Spleen (tissue), 11 donors: ENCODE measurements around the gene TMEM204. TPM values are rescaled to one million over a fixed set of nuclear protein-coding genes. Genes with fewer than 3 reads are reported as not detected.

ENCODE experiments used
- DNase-seq: peaks from one replicate; pipeline ENCODE4 v3.0.0-alpha.2; 2020
- H3K27ac ChIP-seq, 8 donors: fragments of 200-600 bp; sonication (generic) in 7 of 8; 1 replicate in 4 of 8; 2 replicates in 4 of 8; pipeline versions ENCODE4 v1.5.0 to v1.8.0; 2016 to 2021; ENCODE audit warnings: inconsistent platforms in 4 of 8, mild to moderate bottlenecking in 4 of 8, moderate library complexity in 1 of 8
- H3K27me3 ChIP-seq, 7 donors: fragments of 200-600 bp; sonication (generic) in 6 of 7; replicated peaks in 1 of 7; 1 replicate in 4 of 7; 2 replicates in 3 of 7; pipeline versions ENCODE4 v1.5.0 to v1.8.0; 2016 to 2021; ENCODE audit warnings: inconsistent platforms in 3 of 7, mild to moderate bottlenecking in 1 of 7
- H3K36me3 ChIP-seq, 6 donors: fragments of 200-600 bp; sonication (generic) in 5 of 6; 1 replicate in 4 of 6; 2 replicates in 2 of 6; pipeline versions ENCODE4 v1.5.0 to v1.8.0; 2016 to 2021; ENCODE audit warnings: inconsistent platforms in 2 of 6
- H3K4me1 ChIP-seq, 6 donors: fragments of 200-600 bp; sonication (generic) in 5 of 6; 1 replicate in 3 of 6; 2 replicates in 3 of 6; pipeline versions ENCODE4 v1.5.0 to v1.8.0; 2016 to 2021; ENCODE audit warnings: inconsistent platforms in 3 of 6
- H3K4me3 ChIP-seq, 8 donors: fragments of 200-600 bp; sonication (generic) in 7 of 8; 1 replicate in 4 of 8; 2 replicates in 4 of 8; pipeline versions ENCODE4 v1.5.0 to v1.8.0; 2016 to 2021; ENCODE audit warnings: inconsistent platforms in 4 of 8, mild to moderate bottlenecking in 4 of 8, moderate library complexity in 2 of 8
- H3K9me3 ChIP-seq, 8 donors: fragments of 200-600 bp; sonication (generic) in 7 of 8; 1 replicate in 4 of 8; 2 replicates in 4 of 8; pipeline versions ENCODE4 v1.5.0 to v1.8.0; 2016 to 2021; ENCODE audit warnings: inconsistent platforms in 4 of 8
- POLR2A ChIP-seq, 3 donors: fragments of 450-650 bp; IDR thresholded peaks; one replicate each; pipeline ENCODE4 v1.5.1; 2017; ENCODE audit warnings: antibody characterized with exemption in 3 of 3, mild to moderate bottlenecking in 1 of 3
- POLR2AphosphoS5 ChIP-seq, 3 donors: sonication (generic); formaldehyde crosslinking; IDR thresholded peaks; one replicate each; pipeline ENCODE4 v1.5.1; 2017; ENCODE audit warnings: antibody characterized with exemption in 3 of 3
- WGBS, 5 donors: extraction: QIAGEN DNeasy Blood & Tissue Kit in 3 of 5; methylation state at CpG; one replicate each; pipeline versions ENCODE4 v1.1.5 to v1.1.7; 2013 to 2018; 5-methylcytosine and 5-hydroxymethylcytosine counted together
- intact Hi-C: fragments of 100-400 bp; cut with DNase I; formaldehyde crosslinking; loops from one replicate; pipeline ENCODE4 v1.15.0; 2023; ENCODE audit warnings: low total_unique reads
- polyA plus RNA-seq, 3 donors: library from polyadenylated mRNA; stranded (reverse); fragments of 200-250 nt; gene quantifications; one replicate each; pipeline ENCODE4 v1.2.1, GENCODE V29; 2013
- total RNA-seq, 7 donors: library from RNA; depleted of rRNA in 3 of 7; stranded (reverse); fragments of >200 nt in 3 of 7; fragmentation: NEBNext Ultra II Directional in 4 of 7; extraction: Animal tissue kit (Norgen Biotek cat#: 25700) in 4 of 7; gene quantifications; one replicate each; pipeline versions ENCODE4 v1.1.0 to v1.2.1, GENCODE V29; 2016 to 2021
- TF ChIP-seq, protein P1 (sequence below), 11 experiments: fragments of 200-600 bp in 7 of 11; fragments of 450-650 bp in 4 of 11; sonication (generic) in 4 of 11; IDR thresholded peaks in 8 of 11; conservative IDR thresholded peaks in 3 of 11; 1 replicate in 7 of 11; 2 replicates in 4 of 11; pipeline versions ENCODE4 v1.4.0 to v1.8.0; 2016 to 2021; ENCODE audit warnings: antibody characterized with exemption in 11 of 11, inconsistent platforms in 4 of 11, mild to moderate bottlenecking in 1 of 11
- donor health status: healthy with polysubstance abuse.
- donor health status: DM: no; HTN: no; CAD: no; lungs with moderate emphysema.
- donor health status: DM: no; HTN: no; CAD: no.
- donor health status: Bipolar disorder and iron deficiency.
- donor health status: healthy.
- donor health status: DM: no; HTN: no; CAD: no.
- donor health status: DM: yes; HTN: yes; CAD: no.

Gene TMEM204
- total and polyA plus RNA-seq, 10 donors, result 10.1 to 47.1 (median 23.1) TPM

DNA sequence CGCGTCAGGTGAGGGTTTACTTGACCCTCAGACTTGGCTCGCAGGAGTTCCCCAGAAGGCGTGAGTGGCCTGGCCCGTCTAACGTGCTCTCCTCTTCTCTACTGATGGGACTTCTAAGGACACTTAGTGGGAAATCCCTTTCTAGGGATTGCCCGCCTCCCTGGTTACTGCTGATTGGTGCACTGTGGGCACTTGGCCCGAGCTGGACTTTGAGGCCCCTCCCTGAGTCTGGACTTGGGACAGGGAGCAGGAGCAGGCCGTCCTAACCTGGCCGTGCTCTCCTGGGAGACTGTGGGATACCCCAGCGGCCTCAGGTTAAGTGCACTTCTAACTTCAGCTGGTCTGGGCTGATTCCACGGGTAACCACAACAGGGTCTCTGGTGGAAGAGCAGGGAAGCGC is 63.7 kb downstream of the TMEM204 start:
- no peak for DNase-seq
- intact Hi-C loops, result no loop called here
- no peaks in the 10 kb centered on the region for H3K27me3 ChIP-seq
- H3K4me3 ChIP-seq, result no peak overlapping the region
- H3K27ac ChIP-seq, result no peak overlapping the region
- H3K36me3 ChIP-seq, result peaks cover 0 to 16% (median 3%) of the 10 kb centered on the region in 6 donors
- H3K4me1 ChIP-seq, result no peaks in the 10 kb centered on the region
- no peak for TF ChIP-seq POLR2AphosphoS5 (IDR thresholded peaks at IDR 0.05)
- TF ChIP-seq POLR2A (IDR thresholded peaks at IDR 0.05), result no peak
- TF ChIP-seq, protein P1, sequence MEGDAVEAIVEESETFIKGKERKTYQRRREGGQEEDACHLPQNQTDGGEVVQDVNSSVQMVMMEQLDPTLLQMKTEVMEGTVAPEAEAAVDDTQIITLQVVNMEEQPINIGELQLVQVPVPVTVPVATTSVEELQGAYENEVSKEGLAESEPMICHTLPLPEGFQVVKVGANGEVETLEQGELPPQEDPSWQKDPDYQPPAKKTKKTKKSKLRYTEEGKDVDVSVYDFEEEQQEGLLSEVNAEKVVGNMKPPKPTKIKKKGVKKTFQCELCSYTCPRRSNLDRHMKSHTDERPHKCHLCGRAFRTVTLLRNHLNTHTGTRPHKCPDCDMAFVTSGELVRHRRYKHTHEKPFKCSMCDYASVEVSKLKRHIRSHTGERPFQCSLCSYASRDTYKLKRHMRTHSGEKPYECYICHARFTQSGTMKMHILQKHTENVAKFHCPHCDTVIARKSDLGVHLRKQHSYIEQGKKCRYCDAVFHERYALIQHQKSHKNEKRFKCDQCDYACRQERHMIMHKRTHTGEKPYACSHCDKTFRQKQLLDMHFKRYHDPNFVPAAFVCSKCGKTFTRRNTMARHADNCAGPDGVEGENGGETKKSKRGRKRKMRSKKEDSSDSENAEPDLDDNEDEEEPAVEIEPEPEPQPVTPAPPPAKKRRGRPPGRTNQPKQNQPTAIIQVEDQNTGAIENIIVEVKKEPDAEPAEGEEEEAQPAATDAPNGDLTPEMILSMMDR (IDR thresholded peaks at IDR 0.05 in 8 of 11, conservative IDR thresholded peaks at IDR 0.05 in 3 of 11), result no peak
- 84 to 95% (median 90%) methylated on average over 12 to 13 of the region's 13 CpGs for WGBS, 5 donors
- H3K9me3 ChIP-seq, result no peaks in the 10 kb centered on the region

DNA sequence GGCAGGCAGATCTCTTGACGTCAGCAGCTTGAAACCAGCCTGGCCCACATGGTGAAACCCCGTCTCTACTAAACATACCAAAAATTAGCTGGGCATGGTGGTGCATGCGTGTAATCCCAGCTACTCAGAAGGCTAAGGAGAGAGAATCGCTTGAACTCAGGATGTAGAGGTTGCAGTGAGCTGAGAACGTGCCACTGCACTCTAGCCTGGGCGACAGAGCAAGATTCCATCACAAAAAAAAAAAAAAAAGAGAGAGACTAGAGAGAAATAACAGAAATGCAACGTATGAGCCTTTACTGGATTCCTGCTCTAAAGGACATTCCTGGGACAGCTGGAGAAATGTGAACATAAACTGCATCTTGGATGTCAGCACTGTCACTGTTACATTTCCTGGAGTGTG is 67.6 kb downstream of the TMEM204 start:
- no peaks in the 10 kb centered on the region for H3K4me1 ChIP-seq
- no peak for DNase-seq
- WGBS, 5 donors, result 80 to 96% (median 90%) methylated on average over 7 of the region's 7 CpGs
- no peaks in the 10 kb centered on the region for H3K9me3 ChIP-seq
- intact Hi-C loops, result no loop called here
- no peak overlapping the region for H3K27ac ChIP-seq
- H3K36me3 ChIP-seq, result peaks cover 0 to 18% (median 3%) of the 10 kb centered on the region in 6 donors
- no peak overlapping the region for H3K4me3 ChIP-seq
- H3K27me3 ChIP-seq, result no peaks in the 10 kb centered on the region
- TF ChIP-seq, protein P1 (IDR thresholded peaks at IDR 0.05 in 8 of 11, conservative IDR thresholded peaks at IDR 0.05 in 3 of 11), result no peak
- TF ChIP-seq POLR2AphosphoS5 (IDR thresholded peaks at IDR 0.05), result no peak
- no peak for TF ChIP-seq POLR2A (IDR thresholded peaks at IDR 0.05)

DNA sequence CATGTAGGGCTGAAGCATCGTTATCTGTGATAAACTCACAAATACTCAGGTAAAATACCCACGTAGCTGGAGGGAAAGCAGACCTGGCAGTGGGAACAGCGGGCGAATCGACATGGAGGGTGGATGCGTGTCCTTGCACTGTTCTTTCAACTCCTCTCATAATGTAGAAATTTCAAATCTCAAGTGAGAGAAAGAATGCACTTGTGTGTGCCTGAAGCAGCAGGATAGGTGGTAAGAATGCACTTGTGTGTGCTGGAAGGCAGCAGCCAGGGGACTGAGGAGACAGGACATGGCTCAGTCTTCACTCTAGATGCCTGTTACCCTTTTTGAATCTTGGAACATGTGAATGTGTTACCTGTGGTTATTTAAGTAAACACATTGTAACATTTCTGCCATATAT is 68.0 kb downstream of the TMEM204 start:
- Histone ChIP-seq H3K4me3 (no peak overlapping the region), H3K27me3 (no peaks in the 10 kb centered on the region), H3K27ac (no peak overlapping the region), H3K4me1 (no peaks in the 10 kb centered on the region), H3K36me3 (peaks cover 0 to 21% (median 3%) of the 10 kb centered on the region in 6 donors), H3K9me3 (no peaks in the 10 kb centered on the region)
- DNase-seq, result no peak
- 91 to 96% (median 96%) methylated on average over 6 of the region's 6 CpGs for WGBS, 5 donors
- intact Hi-C loops, result no loop called here
- TF ChIP-seq POLR2A (IDR thresholded peaks at IDR 0.05) (no peak), POLR2AphosphoS5 (IDR thresholded peaks at IDR 0.05) (no peak)
- TF ChIP-seq, protein P1 (IDR thresholded peaks at IDR 0.05 in 8 of 11, conservative IDR thresholded peaks at IDR 0.05 in 3 of 11), result no peak

DNA sequence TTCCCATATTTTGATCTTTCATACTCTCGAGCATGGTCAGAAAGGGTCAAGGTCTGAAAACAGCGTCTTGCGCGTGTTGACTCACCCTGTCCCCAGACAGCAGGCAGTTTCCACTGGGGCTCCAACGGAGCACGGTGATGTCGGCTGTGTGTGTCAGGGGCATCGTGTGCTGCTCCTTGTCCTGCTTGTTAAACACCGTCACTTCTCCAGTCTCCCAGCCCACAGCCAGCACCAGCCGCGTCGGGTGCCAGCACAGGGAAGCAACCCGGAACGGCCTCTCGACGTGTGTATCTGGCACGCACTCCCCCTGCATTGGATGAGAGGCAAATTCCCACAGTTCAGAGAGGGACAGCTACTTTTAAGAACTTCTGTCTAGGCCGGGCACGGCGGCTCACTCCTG is 68.8 kb downstream of the TMEM204 start:
- no peak for DNase-seq
- Histone ChIP-seq H3K4me1 (no peaks in the 10 kb centered on the region), H3K4me3 (no peak overlapping the region), H3K27ac (no peak overlapping the region), H3K27me3 (no peaks in the 10 kb centered on the region), H3K36me3 (peaks cover 0 to 27% (median 3%) of the 10 kb centered on the region in 6 donors), H3K9me3 (no peaks in the 10 kb centered on the region)
- intact Hi-C loops, result no loop called here
- TF ChIP-seq, protein P1 (IDR thresholded peaks at IDR 0.05 in 8 of 11, conservative IDR thresholded peaks at IDR 0.05 in 3 of 11), result no peak
- TF ChIP-seq POLR2AphosphoS5 (IDR thresholded peaks at IDR 0.05), result no peak
- no peak for TF ChIP-seq POLR2A (IDR thresholded peaks at IDR 0.05)
- 92 to 96% (median 93%) methylated on average over 17 to 20 of the region's 20 CpGs for WGBS, 5 donors

Other genes with a start within 250 kb of the TMEM204 start
- gene UBE2I, start 224.0 kb upstream of the TMEM204 start, total RNA-seq, result 100 to 1,000 TPM; 101 to 142 (median 129) TPM
- gene UBE2I, start 224.0 kb upstream of the TMEM204 start, polyA plus RNA-seq, result 10 to 100 TPM; 78.1 to 94.9 (median 83.7) TPM
- 10 to 100 TPM in 2 of 7 donors, 1 to 10 TPM in 5; 5.0 to 15.7 (median 6.7) TPM for gene BAIAP3, start 200.0 kb upstream of the TMEM204 start, total RNA-seq
- gene BAIAP3, start 200.0 kb upstream of the TMEM204 start, polyA plus RNA-seq, result 1 to 10 TPM; 2.7 to 7.3 (median 3.0) TPM
- gene TSR3, start 181.8 kb upstream of the TMEM204 start, total RNA-seq, result 10 to 100 TPM; 31.1 to 73.1 (median 41.5) TPM
- gene TSR3, start 181.8 kb upstream of the TMEM204 start, polyA plus RNA-seq, result 10 to 100 TPM; 38.0 to 65.9 (median 55.2) TPM
- 10 to 100 TPM; 60.4 to 80.6 (median 73.4) TPM for gene GNPTG, start 181.7 kb upstream of the TMEM204 start, total RNA-seq
- 10 to 100 TPM; 55.6 to 62.8 (median 56.7) TPM for gene GNPTG, start 181.7 kb upstream of the TMEM204 start, polyA plus RNA-seq
- gene UNKL, start 119.0 kb upstream of the TMEM204 start, total RNA-seq, result 10 to 100 TPM; 34.8 to 80.0 (median 51.6) TPM
- gene UNKL, start 119.0 kb upstream of the TMEM204 start, polyA plus RNA-seq, result 10 to 100 TPM in 1 of 3 donors, 1 to 10 TPM in 2; 6.6 to 17.1 (median 8.2) TPM
- 10 to 100 TPM in 6 of 7 donors, 1 to 10 TPM in 1; 7.9 to 13.5 (median 10.7) TPM for gene UQCC4, start 112.9 kb upstream of the TMEM204 start, total RNA-seq
- 10 to 100 TPM; 20.9 to 33.9 (median 23.4) TPM for gene UQCC4, start 112.9 kb upstream of the TMEM204 start, polyA plus RNA-seq
- 1 to 10 TPM in 1 of 7 donors, under 1 TPM in 1, not detected in 5; 0.73 to 1.3 TPM for gene PERCC1, start 102.6 kb upstream of the TMEM204 start, total RNA-seq
- under 1 TPM in 1 of 3 donors, not detected in 2; 0.11 TPM for gene PERCC1, start 102.6 kb upstream of the TMEM204 start, polyA plus RNA-seq
- gene CCDC154, start 89.1 kb upstream of the TMEM204 start, total RNA-seq, result 1 to 10 TPM; 1.6 to 6.4 (median 3.8) TPM
- 10 to 100 TPM in 2 of 3 donors, 1 to 10 TPM in 1; 8.3 to 18.2 (median 10.8) TPM for gene CCDC154, start 89.1 kb upstream of the TMEM204 start, polyA plus RNA-seq
- 100 to 1,000 TPM in 6 of 7 donors, 10 to 100 TPM in 1; 76.5 to 146 (median 127) TPM for gene CLCN7, start 58.6 kb upstream of the TMEM204 start, total RNA-seq
- 100 to 1,000 TPM in 1 of 3 donors, 10 to 100 TPM in 2; 43.2 to 117 (median 59.6) TPM for gene CLCN7, start 58.6 kb upstream of the TMEM204 start, polyA plus RNA-seq
- gene PTX4, start 44.7 kb upstream of the TMEM204 start, total RNA-seq, result under 1 TPM in 5 of 7 donors, not detected in 2; 0.23 to 0.85 (median 0.60) TPM
- gene PTX4, start 44.7 kb upstream of the TMEM204 start, polyA plus RNA-seq, result under 1 TPM in 2 of 3 donors, not detected in 1; 0.03 to 0.19 TPM
- 10 to 100 TPM; 28.5 to 64.2 (median 44.0) TPM for gene TELO2, start 40.3 kb upstream of the TMEM204 start, total RNA-seq
- 100 to 1,000 TPM in 1 of 3 donors, 10 to 100 TPM in 2; 60.3 to 110 (median 83.5) TPM for gene TELO2, start 40.3 kb upstream of the TMEM204 start, polyA plus RNA-seq
- 10 to 100 TPM in 5 of 7 donors, 1 to 10 TPM in 2; 7.8 to 14.5 (median 12.3) TPM for gene IFT140, start 78.4 kb downstream of the TMEM204 start, total RNA-seq
- 1 to 10 TPM; 4.2 to 6.5 (median 4.3) TPM for gene IFT140, start 78.4 kb downstream of the TMEM204 start, polyA plus RNA-seq
- gene CRAMP1, start 78.7 kb downstream of the TMEM204 start, total RNA-seq, result 10 to 100 TPM; 15.5 to 32.4 (median 21.6) TPM
- 10 to 100 TPM in 1 of 3 donors, 1 to 10 TPM in 2; 3.0 to 10.2 (median 3.2) TPM for gene CRAMP1, start 78.7 kb downstream of the TMEM204 start, polyA plus RNA-seq
- 10 to 100 TPM; 15.6 to 30.5 (median 22.7) TPM for gene JPT2, start 144.6 kb downstream of the TMEM204 start, total RNA-seq
- 10 to 100 TPM in 2 of 3 donors, 1 to 10 TPM in 1; 8.2 to 15.0 (median 12.9) TPM for gene JPT2, start 144.6 kb downstream of the TMEM204 start, polyA plus RNA-seq
- 100 to 1,000 TPM in 6 of 7 donors, 10 to 100 TPM in 1; 97.0 to 134 (median 126) TPM for gene MAPK8IP3, start 172.5 kb downstream of the TMEM204 start, total RNA-seq
- 100 to 1,000 TPM in 1 of 3 donors, 10 to 100 TPM in 2; 27.2 to 116 (median 57.8) TPM for gene MAPK8IP3, start 172.5 kb downstream of the TMEM204 start, polyA plus RNA-seq
- gene NME3, start 237.9 kb downstream of the TMEM204 start, total RNA-seq, result 10 to 100 TPM; 51.0 to 82.9 (median 68.4) TPM
- 100 to 1,000 TPM; 152 to 283 (median 256) TPM for gene NME3, start 237.9 kb downstream of the TMEM204 start, polyA plus RNA-seq
- 10 to 100 TPM; 17.8 to 41.3 (median 28.8) TPM for gene EME2, start 239.1 kb downstream of the TMEM204 start, total RNA-seq
- gene EME2, start 239.1 kb downstream of the TMEM204 start, polyA plus RNA-seq, result 10 to 100 TPM in 2 of 3 donors, 1 to 10 TPM in 1; 5.1 to 22.4 (median 13.8) TPM
- gene MRPS34, start 239.5 kb downstream of the TMEM204 start, total RNA-seq, result 10 to 100 TPM; 49.9 to 66.8 (median 62.3) TPM
- 100 to 1,000 TPM; 133 to 157 (median 134) TPM for gene MRPS34, start 239.5 kb downstream of the TMEM204 start, polyA plus RNA-seq
- 100 to 1,000 TPM in 2 of 7 donors, 10 to 100 TPM in 5; 41.4 to 114 (median 65.3) TPM for gene SPSB3, start 248.9 kb downstream of the TMEM204 start, total RNA-seq
- gene SPSB3, start 248.9 kb downstream of the TMEM204 start, polyA plus RNA-seq, result 100 to 1,000 TPM; 111 to 266 (median 204) TPM
- gene NUBP2, start 249.3 kb downstream of the TMEM204 start, total RNA-seq, result 100 to 1,000 TPM in 1 of 7 donors, 10 to 100 TPM in 6; 37.5 to 103 (median 44.6) TPM
- 10 to 100 TPM; 61.9 to 84.3 (median 79.3) TPM for gene NUBP2, start 249.3 kb downstream of the TMEM204 start, polyA plus RNA-seq